ENCODE measurements around the gene SMG1. TPM values are rescaled to one million over a fixed set of nuclear protein-coding genes. Genes with fewer than 3 reads are reported as not detected.

SMG1 gene
- total and polyA plus RNA-seq, 10 of the 15 experiments (the other 5 are each of a cell fraction or from before 2014, with no cell fraction given), result 3.9 to 66.7 (median 37.0) TPM

- TF ChIP-seq ZBTB40 (IDR thresholded peaks at IDR 0.05; ENCODE audit: borderline replicate concordance) (no peak; the same call in 1 of the 2 replicates), NBN (IDR thresholded peaks at IDR 0.05) (peak; percentile 88), TAF1 (IDR thresholded peaks at IDR 0.05; ENCODE audit: borderline replicate concordance, low read depth, low read length) (peak; percentile 99), ZNF207 (IDR thresholded peaks at IDR 0.05; ENCODE audit: borderline replicate concordance) (peak; percentile 82), PKNOX1 (IDR thresholded peaks at IDR 0.05) (peak; percentile 57), ZSCAN29 (IDR thresholded peaks at IDR 0.05) (no peak), CBFB (IDR thresholded peaks at IDR 0.05; ENCODE audit: low read depth) (peak; percentile 94), POLR2AphosphoS5 (IDR thresholded peaks at IDR 0.05; ENCODE audit: low read length) (peak; percentile 99), TCF12 (IDR thresholded peaks at IDR 0.05; ENCODE audit: low read depth, low read length) (no peak; the same call in 1 of the 2 replicates), NFYA (IDR thresholded peaks at IDR 0.05; ENCODE audit: borderline replicate concordance, low read depth, low read length) (no peak), IKZF1 (conservative IDR thresholded peaks at IDR 0.05) (peak; percentile 66), MTA3 (IDR thresholded peaks at IDR 0.05; ENCODE audit: borderline replicate concordance, low read length) (no peak), E2F4 (IDR thresholded peaks at IDR 0.05; ENCODE audit: low read depth, low read length) (0 out of 2 replicates have a peak, but pooled peaks have one; percentile 62), IKZF2 (IDR thresholded peaks at IDR 0.05) (peak; percentile 22 to 25; a peak in 1 of 4 replicates)
- TF ChIP-seq, protein P1, sequence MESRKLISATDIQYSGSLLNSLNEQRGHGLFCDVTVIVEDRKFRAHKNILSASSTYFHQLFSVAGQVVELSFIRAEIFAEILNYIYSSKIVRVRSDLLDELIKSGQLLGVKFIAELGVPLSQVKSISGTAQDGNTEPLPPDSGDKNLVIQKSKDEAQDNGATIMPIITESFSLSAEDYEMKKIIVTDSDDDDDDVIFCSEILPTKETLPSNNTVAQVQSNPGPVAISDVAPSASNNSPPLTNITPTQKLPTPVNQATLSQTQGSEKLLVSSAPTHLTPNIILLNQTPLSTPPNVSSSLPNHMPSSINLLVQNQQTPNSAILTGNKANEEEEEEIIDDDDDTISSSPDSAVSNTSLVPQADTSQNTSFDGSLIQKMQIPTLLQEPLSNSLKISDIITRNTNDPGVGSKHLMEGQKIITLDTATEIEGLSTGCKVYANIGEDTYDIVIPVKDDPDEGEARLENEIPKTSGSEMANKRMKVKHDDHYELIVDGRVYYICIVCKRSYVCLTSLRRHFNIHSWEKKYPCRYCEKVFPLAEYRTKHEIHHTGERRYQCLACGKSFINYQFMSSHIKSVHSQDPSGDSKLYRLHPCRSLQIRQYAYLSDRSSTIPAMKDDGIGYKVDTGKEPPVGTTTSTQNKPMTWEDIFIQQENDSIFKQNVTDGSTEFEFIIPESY (IDR thresholded peaks at IDR 0.05), result no peak
- TF ChIP-seq, protein P2, sequence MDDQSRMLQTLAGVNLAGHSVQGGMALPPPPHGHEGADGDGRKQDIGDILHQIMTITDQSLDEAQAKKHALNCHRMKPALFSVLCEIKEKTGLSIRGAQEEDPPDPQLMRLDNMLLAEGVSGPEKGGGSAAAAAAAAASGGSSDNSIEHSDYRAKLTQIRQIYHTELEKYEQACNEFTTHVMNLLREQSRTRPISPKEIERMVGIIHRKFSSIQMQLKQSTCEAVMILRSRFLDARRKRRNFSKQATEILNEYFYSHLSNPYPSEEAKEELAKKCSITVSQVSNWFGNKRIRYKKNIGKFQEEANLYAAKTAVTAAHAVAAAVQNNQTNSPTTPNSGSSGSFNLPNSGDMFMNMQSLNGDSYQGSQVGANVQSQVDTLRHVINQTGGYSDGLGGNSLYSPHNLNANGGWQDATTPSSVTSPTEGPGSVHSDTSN (IDR thresholded peaks at IDR 0.05; ENCODE audit: insufficient replicate concordance, low read depth, low read length), result no peak
- TF ChIP-seq, protein P3, sequence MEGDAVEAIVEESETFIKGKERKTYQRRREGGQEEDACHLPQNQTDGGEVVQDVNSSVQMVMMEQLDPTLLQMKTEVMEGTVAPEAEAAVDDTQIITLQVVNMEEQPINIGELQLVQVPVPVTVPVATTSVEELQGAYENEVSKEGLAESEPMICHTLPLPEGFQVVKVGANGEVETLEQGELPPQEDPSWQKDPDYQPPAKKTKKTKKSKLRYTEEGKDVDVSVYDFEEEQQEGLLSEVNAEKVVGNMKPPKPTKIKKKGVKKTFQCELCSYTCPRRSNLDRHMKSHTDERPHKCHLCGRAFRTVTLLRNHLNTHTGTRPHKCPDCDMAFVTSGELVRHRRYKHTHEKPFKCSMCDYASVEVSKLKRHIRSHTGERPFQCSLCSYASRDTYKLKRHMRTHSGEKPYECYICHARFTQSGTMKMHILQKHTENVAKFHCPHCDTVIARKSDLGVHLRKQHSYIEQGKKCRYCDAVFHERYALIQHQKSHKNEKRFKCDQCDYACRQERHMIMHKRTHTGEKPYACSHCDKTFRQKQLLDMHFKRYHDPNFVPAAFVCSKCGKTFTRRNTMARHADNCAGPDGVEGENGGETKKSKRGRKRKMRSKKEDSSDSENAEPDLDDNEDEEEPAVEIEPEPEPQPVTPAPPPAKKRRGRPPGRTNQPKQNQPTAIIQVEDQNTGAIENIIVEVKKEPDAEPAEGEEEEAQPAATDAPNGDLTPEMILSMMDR (IDR thresholded peaks at IDR 0.05 in 2 of 3, conservative IDR thresholded peaks at IDR 0.05 in 1 of 3; ENCODE audit: control insufficient read depth in 2 of 3, extremely low read depth in 1 of 3, insufficient read depth in 1 of 3, low read depth in 3 of 3, low read length in 3 of 3), result no peak
Observed at GRCh38 chr16:18789850-18790706, 136.1 kb downstream of the SMG1 start, which contains the start of gene RPS15A (continued).

All from GM12878 (cell line).